Measurements from ENCODE around the gene PRKACB. TPM values are rescaled to one million over a fixed set of nuclear protein-coding genes. Genes with fewer than 3 reads are reported as not detected.

Gene PRKACB
- total and polyA plus RNA-seq, 8 donors, result 22.4 to 54.9 (median 45.3) TPM

- DNase-seq, result no peak
- no peak overlapping the region for H3K4me3 ChIP-seq
- no peak for TF ChIP-seq CTCF (IDR thresholded peaks at IDR 0.05)
- H3K36me3 ChIP-seq, result peaks cover 0 to 38% of the 10 kb centered on the region in 2 donors
- peaks cover 0 to 52% of the 10 kb centered on the region in 2 donors for H3K9me3 ChIP-seq
- intact Hi-C loops (cut with DNase I), result no loop called here
- no peak overlapping the region for H3K27ac ChIP-seq
- no peaks in the 10 kb centered on the region for H3K27me3 ChIP-seq
- no peaks in the 10 kb centered on the region for H3K4me1 ChIP-seq
- no peak for ATAC-seq
Observed at GRCh38 chr1:84190455-84190854, 46.4 kb downstream of the PRKACB start.

- TF ChIP-seq CTCF (IDR thresholded peaks at IDR 0.05), result no peak
- DNase-seq (no peak), ATAC-seq (no peak)
- no peak overlapping the region for H3K27ac ChIP-seq
- intact Hi-C loops (cut with DNase I), result no loop called here
- H3K4me1 ChIP-seq, result no peaks in the 10 kb centered on the region
- no peaks in the 10 kb centered on the region for H3K27me3 ChIP-seq
- peaks cover 0 to 52% of the 10 kb centered on the region in 2 donors for H3K9me3 ChIP-seq
- H3K4me3 ChIP-seq, result no peak overlapping the region
- H3K36me3 ChIP-seq, result peaks cover 0 to 30% of the 10 kb centered on the region in 2 donors
Observed at GRCh38 chr1:84192681-84193080, 48.6 kb downstream of the PRKACB start.

GRCh38 chr1:84198832-84199231 is 54.8 kb downstream of the PRKACB start:
- intact Hi-C loops (cut with DNase I), result no loop called here
- H3K27me3 ChIP-seq, result no peaks in the 10 kb centered on the region
- H3K9me3 ChIP-seq, result peaks cover 0 to 5% of the 10 kb centered on the region in 2 donors
- H3K36me3 ChIP-seq, result peaks cover 0 to 20% of the 10 kb centered on the region in 2 donors
- DNase-seq, result no peak
- H3K4me3 ChIP-seq, result no peak overlapping the region
- H3K4me1 ChIP-seq, result no peaks in the 10 kb centered on the region
- no peak for ATAC-seq
- TF ChIP-seq CTCF (IDR thresholded peaks at IDR 0.05), result no peak
- no peak overlapping the region for H3K27ac ChIP-seq

GRCh38 chr1:84199257-84199656 is 55.2 kb downstream of the PRKACB start:
- ATAC-seq (no peak), DNase-seq (no peak)
- H3K36me3 ChIP-seq, result peaks cover 0 to 20% of the 10 kb centered on the region in 2 donors
- intact Hi-C loops (cut with DNase I), result no loop called here
- H3K27me3 ChIP-seq, result no peaks in the 10 kb centered on the region
- no peaks in the 10 kb centered on the region for H3K4me1 ChIP-seq
- H3K4me3 ChIP-seq, result no peak overlapping the region
- no peak overlapping the region for H3K27ac ChIP-seq
- H3K9me3 ChIP-seq, result peaks cover 0 to 4% of the 10 kb centered on the region in 2 donors
- TF ChIP-seq CTCF (IDR thresholded peaks at IDR 0.05), result no peak

GRCh38 chr1:84202126-84202525 is 58.1 kb downstream of the PRKACB start:
- Histone ChIP-seq H3K27me3 (no peaks in the 10 kb centered on the region), H3K36me3 (peaks cover 0 to 16% of the 10 kb centered on the region in 2 donors), H3K4me3 (no peak overlapping the region), H3K27ac (no peak overlapping the region), H3K4me1 (no peaks in the 10 kb centered on the region), H3K9me3 (no peaks in the 10 kb centered on the region)
- no peak for ATAC-seq
- no peak for TF ChIP-seq CTCF (IDR thresholded peaks at IDR 0.05)
- intact Hi-C loops (cut with DNase I), result no loop called here
- no peak for DNase-seq

All from left lung (tissue), 10 donors.